ENCODE measurements around the gene ANKRD13B.

Gene ANKRD13B

DNA sequence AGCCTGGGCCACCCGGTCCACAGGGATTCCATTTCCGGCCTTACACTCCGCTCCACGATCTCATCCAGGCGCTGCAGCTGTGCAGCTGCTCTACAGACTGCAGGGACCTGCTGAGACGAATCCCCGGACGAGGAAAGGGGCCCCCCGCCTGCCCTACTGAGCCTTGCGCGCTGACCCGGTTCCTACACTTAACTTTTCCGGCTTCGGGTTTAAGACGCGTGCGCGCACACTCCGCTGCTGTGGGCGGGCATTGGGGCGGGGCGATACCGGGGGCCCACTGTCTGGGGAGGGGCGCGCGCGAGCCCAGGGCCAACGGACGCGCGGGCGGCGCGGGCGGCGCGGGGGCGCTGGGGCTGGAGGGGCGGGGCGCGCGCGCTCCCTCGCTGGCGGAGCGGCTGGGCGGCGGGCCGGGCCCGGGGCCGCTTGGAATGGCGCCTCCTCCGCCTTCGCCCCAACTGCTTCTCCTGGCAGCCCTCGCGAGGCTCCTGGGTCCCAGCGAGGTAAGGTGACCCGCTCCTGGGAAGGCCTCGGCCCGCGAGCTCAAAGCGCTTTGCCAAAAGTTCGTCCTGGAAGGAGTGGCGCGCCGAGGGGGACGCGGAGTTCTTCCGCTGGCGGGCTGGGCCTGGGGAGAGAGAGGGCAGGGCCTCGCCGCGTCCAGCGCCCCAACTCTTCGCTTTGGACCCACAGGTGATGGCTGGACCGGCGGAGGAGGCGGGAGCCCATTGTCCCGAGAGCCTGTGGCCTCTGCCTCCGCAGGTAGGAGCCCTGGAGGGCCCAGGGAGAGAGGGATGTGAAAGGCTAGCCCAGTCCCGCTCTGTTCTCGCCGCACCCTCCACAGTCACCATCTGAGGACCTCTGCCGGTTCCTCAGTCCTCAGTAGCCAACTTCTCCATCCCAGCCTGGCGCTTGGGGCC is 24.3 kb upstream of the ANKRD13B start, which contains the start of gene TP53I13:
Gene TP53I13, plus strand, starts transcription at position 371 of the 914 bp plus-strand sequence. Its CDS starts 58 bp downstream, at position 429.
- peak; percentile 80 for DNase-seq (ENCODE audit: low read depth)

GRCh38 chr17:29569245-29569950 is 23.5 kb upstream of the ANKRD13B start:
- no peak for DNase-seq (ENCODE audit: low read depth)

DNA sequence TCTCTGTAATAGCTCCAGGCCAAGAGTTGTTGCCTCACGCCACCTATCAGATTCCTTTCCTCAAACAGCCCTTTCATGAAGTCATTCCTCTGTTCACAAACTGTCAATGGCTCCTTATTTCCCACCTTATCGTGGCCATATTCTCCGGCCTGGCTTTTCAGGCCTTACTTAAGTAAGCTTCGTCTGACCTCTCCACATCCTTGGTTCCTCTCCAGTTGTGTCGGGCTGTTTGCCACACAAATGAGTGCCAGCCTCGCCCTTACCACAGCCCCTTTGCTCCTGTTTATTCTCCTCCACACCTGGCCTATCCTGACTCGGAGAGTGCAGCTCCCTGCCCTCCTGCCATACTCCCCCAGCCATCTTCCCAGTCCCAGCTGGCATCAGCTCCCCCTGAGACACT is 22.4 kb upstream of the ANKRD13B start:
- DNase-seq (ENCODE audit: low read depth): no peak

GRCh38 chr17:29571486-29571882 is 21.4 kb upstream of the ANKRD13B start:
- DNase-seq (ENCODE audit: low read depth): no peak

DNA sequence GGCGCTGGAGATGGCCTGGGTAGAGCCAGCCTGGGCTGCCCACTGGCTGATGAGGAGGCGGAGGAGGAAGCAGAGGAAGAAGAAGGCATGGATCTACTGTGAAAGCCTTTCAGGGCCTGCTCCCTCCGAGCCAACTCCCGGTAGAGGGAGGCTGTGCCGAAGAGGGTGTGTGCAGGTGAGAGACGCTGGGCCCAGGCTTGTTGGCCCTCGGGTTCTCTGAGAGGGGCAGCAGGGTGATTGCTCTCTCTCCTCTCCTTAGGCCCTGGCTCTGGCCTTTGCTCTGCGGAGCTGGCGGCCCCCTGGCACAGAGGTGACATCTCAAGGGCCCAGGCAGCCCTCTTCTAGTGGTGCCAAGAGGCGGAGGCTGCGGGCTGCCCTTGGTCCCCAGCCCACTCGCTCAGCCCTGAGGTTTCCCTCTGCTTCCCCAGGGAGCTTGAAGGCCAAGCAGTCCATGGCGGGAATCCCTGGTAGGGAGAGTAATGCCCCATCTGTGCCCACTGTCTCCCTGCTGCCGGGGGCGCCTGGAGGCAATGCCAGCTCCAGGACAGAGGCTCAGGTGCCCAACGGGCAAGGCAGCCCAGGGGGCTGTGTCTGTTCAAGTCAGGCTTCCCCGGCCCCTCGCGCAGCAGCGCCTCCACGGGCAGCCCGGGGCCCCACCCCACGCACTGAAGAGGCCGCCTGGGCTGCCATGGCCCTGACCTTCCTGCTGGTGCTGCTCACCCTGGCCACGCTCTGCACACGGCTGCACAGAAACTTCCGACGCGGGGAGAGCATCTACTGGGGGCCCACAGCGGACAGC is 20.9 kb upstream of the ANKRD13B start:
- no peak for DNase-seq (ENCODE audit: low read depth)

GRCh38 chr17:29572691-29573557 is 20.0 kb upstream of the ANKRD13B start:
- DNase-seq (ENCODE audit: low read depth): peak; percentile 15

DNA sequence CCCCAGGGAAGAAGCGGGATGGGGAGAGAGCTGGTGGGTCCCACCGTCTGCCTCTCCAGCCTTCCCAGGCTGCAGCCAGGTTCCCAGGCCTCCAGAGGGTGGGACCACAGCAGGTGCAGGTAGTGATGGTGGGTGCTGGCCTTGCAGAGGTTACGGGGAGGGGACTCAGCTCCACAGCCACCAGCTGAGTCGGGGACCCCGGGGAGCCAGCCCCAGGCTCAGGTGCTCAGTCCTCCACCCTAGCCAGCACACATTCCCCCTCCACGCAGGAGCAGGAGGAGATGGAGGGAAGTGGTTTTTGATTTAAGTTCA is 19.4 kb upstream of the ANKRD13B start:
- no peak for DNase-seq (ENCODE audit: low read depth)

- no peak for DNase-seq (ENCODE audit: low read depth)
Observed at GRCh38 chr17:29573871-29574731, 18.8 kb upstream of the ANKRD13B start.

DNA sequence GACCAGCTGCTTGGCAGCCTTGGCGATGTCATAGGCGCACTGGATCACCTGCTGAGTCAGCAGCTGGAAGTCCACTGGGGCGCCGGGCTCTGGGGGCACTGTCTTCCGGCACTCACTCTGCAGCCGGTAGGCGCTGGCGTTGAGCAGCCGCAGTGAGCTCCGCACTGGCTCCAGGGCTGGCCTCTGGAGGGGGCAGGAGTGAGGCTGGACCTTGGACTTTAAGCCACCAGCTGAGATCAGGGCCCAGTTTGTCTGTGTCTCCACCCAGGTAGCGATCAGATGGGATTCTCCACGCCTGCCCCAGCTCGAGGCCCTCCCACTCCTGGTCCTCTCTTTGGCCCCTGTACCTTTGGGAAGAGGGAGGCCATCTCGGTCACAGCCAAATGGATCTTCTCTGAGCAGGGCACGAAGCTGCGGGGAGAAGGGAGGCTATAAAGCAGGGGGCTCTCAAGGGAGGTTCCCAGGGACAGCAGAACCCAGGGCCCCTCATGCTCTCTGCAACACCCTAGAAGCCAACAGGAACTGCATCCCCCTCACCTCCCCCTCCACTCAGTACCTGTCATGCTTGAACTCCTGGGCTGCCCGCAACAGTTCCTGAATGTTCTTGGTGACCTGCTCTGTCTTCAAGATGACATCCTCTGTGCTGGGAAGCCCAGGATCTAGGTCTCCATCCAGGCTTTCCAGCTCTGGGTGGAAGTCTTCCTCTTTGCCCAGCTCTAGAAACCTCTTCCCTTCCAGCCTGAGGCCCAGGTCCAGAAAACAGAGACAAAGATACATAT is 18.0 kb upstream of the ANKRD13B start:
- no peak for DNase-seq (ENCODE audit: low read depth)

DNA sequence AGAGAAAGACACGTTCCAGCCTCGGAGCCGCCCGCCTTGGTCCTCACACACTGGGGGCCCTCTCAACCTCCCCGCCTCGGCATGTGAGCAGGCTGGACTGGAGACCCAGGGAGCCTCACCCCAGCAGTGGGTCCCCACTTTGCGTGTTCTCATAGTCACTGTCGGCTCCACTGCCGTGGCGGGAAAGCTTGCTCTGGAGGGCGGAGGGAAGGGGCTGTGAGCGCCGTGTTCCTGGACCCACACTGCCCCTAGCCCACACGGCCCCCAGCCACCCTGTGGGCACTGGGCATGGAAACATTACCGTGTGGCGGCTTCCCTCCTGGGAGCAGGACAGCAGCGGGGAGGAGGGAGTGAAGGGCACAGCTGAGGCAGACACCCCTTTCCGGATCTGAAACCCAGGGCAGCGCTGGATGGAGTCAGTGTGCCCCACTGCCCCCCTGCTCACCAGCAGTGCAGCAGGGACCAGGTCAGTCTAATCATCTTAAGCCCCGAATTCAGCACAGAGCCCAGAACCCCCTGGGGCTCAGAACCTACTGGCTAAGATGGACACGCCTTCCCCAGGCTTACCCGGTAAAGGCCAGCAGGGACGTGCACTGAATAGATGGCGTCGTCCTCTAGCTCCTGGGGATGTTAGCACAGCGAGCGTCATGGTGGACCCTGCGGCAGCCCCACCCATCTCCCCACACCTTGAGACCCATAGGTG is 17.3 kb upstream of the ANKRD13B start:
- DNase-seq (ENCODE audit: low read depth): no peak

GRCh38 chr17:29576214-29577000 is 16.5 kb upstream of the ANKRD13B start:
- no peak for DNase-seq (ENCODE audit: low read depth)

GRCh38 chr17:29577001-29577370 is 15.9 kb upstream of the ANKRD13B start:
- DNase-seq (ENCODE audit: low read depth): no peak

GRCh38 chr17:29577385-29578211 is 15.3 kb upstream of the ANKRD13B start:
- no peak for DNase-seq (ENCODE audit: low read depth)

GRCh38 chr17:29578626-29579485 is 14.1 kb upstream of the ANKRD13B start:
- no peak for DNase-seq (ENCODE audit: low read depth)

DNA sequence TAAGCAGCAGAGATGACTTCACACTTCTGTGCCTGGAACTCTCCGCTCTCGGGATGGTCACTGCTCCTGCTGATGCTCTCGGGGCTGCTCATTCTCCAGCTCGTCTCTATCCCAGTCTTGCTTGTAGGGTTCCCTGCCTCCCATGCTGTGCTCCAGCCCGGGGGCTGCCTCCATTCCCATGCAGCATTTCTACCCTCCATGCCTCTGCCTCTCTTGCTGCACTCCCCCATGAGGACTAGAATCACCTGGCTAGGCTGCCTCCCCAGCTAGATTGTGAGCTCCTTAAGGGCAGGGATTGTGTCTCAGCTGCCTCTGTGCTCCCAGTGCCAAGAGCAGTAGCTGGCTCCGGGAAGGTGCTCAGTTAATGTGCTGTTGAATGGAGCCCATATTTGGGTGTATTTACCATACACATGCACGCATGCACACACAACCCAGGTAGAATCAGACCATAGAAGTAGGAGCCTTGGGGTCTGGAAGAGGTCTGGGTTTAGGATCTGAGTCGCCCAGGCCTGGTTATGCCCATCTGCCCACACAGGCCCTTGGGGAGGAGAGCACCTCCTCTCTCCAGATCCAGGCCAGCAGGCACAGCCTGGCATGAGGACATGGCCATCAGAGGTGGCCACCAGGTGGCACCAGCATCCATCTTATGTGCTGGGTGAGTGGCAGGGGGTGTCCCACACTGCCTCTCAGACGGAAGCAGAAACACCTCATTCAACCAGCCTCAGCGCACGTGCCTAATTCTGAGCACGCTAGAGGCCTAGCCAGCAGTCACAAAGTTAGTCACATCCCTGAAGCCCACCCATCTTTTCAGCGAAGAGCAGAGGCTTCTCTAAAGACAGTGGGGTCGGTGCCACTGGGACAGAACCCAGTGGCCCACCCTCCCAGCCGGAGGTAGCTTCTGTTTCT is 12.8 kb upstream of the ANKRD13B start:
- DNase-seq (ENCODE audit: low read depth): peak; percentile 88
